ENCODE data around the gene CBL. TPM values are rescaled to one million over a fixed set of nuclear protein-coding genes. Genes with fewer than 3 reads are reported as not detected.

The CBL gene
- total RNA-seq, 1 experiment from 2014 or later = 56.4 TPM

DNA sequence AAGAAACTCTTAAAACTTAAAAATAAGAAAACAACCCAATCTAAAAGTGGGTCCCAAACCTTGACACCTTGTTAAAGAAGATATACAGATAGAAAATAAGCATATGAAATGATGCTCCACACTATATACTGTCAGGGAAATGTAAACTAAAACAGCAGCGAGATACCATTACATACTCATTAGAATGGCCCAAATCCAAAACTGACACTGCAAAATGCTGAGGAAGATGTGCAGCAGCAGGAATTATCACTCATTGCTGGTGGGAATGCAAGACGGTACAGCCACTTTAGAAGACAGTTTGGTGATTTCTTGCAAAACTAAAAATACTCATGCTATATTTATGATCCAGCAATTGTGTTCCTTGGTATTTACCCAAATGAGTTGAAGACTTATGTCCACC, 123.2 kb downstream of the CBL start:
- H3T11ph ChIP-seq (ENCODE audit: low read length) = no peak overlapping the region
- TF ChIP-seq, protein P1, sequence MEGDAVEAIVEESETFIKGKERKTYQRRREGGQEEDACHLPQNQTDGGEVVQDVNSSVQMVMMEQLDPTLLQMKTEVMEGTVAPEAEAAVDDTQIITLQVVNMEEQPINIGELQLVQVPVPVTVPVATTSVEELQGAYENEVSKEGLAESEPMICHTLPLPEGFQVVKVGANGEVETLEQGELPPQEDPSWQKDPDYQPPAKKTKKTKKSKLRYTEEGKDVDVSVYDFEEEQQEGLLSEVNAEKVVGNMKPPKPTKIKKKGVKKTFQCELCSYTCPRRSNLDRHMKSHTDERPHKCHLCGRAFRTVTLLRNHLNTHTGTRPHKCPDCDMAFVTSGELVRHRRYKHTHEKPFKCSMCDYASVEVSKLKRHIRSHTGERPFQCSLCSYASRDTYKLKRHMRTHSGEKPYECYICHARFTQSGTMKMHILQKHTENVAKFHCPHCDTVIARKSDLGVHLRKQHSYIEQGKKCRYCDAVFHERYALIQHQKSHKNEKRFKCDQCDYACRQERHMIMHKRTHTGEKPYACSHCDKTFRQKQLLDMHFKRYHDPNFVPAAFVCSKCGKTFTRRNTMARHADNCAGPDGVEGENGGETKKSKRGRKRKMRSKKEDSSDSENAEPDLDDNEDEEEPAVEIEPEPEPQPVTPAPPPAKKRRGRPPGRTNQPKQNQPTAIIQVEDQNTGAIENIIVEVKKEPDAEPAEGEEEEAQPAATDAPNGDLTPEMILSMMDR (conservative IDR thresholded peaks at IDR 0.05) = no peak
- no peak overlapping the region for H3K4ac ChIP-seq (ENCODE audit: low read depth, low read length)
- H3K23ac ChIP-seq (ENCODE audit: insufficient read length, low read depth, low read length) = no peak overlapping the region
- H3K27ac ChIP-seq (ENCODE audit: insufficient read length, low read depth, low read length) = no peak overlapping the region
- no peak overlapping the region for H2AK5ac ChIP-seq (ENCODE audit: insufficient read length, low read length)
- H3K18ac ChIP-seq (ENCODE audit: insufficient read length, low read depth, low read length) = no peak overlapping the region
- no peak overlapping the region for H4K91ac ChIP-seq (ENCODE audit: insufficient read length, low read depth, low read length)
- no peaks in the 10 kb centered on the region for H3K23me2 ChIP-seq (ENCODE audit: insufficient read length, low read depth, low read length, poor library complexity, severe bottlenecking)
- no peak overlapping the region for H3K9ac ChIP-seq (ENCODE audit: extremely low read depth, insufficient read length, low read length)
- H3K27me3 ChIP-seq (ENCODE audit: insufficient read depth, low read length) = no peaks in the 10 kb centered on the region
- no peak overlapping the region for H3K27ac Mint-ChIP-seq
- DNase-seq = no peak
- whole genome bisulfite sequencing (ENCODE audit: extremely low coverage, insufficient read length, low lambda C conversion rate) = no CpG with 5 or more reads among the region's 2 CpGs
- no peak overlapping the region for H2BK120ac ChIP-seq (ENCODE audit: low read depth, low read length, poor library complexity, severe bottlenecking)
- H3K14ac ChIP-seq (ENCODE audit: insufficient read depth, low read length) = no peak overlapping the region
- H2AFZ ChIP-seq (ENCODE audit: low read length) = no peak overlapping the region
- no peaks in the 10 kb centered on the region for H3K36me3 Mint-ChIP-seq (ENCODE audit: insufficient read depth in 1 of 3, low read depth in 3 of 3)
- H4K20me1 ChIP-seq (ENCODE audit: control insufficient read depth, insufficient read depth, insufficient read length) = no peaks in the 10 kb centered on the region
- no peak overlapping the region for H2BK15ac ChIP-seq (ENCODE audit: low read depth, low read length)
- H3K79me2 ChIP-seq (ENCODE audit: insufficient read depth, low read length) = no peaks in the 10 kb centered on the region
- no peak overlapping the region for H4K8ac ChIP-seq (replicated peaks; ENCODE audit: insufficient read length, low read depth, low read length)
- H4K5ac ChIP-seq (ENCODE audit: insufficient read length, low read depth, low read length) = no peak overlapping the region
- H3K4me3 Mint-ChIP-seq = no peak overlapping the region
- H3K4me1 ChIP-seq (ENCODE audit: insufficient read depth, low read length) = no peaks in the 10 kb centered on the region
- no peak overlapping the region for H2BK12ac ChIP-seq (ENCODE audit: insufficient read length, low read depth, low read length)
- no peaks in the 10 kb centered on the region for H3K79me1 ChIP-seq (ENCODE audit: insufficient read depth, low read depth, low read length, poor library complexity, severe bottlenecking)
- H3K4me2 ChIP-seq (ENCODE audit: insufficient read depth, insufficient read length, low read length) = no peak overlapping the region
- H3K9me3 ChIP-seq (ENCODE audit: control insufficient read depth, low read depth, low read length) = no peaks in the 10 kb centered on the region
- H3K56ac ChIP-seq (ENCODE audit: insufficient read length, low read depth, low read length) = no peak overlapping the region
- H2BK20ac ChIP-seq (ENCODE audit: low read depth, low read length, poor library complexity, severe bottlenecking) = no peak overlapping the region
- H3K9me3 Mint-ChIP-seq = no peaks in the 10 kb centered on the region
- no peaks in the 10 kb centered on the region; the same call in 1 of the 2 replicates for H3K27me3 Mint-ChIP-seq (ENCODE audit: low read depth)
- peaks cover 11 to 24% of the 10 kb centered on the region in 2 experiments for H3K4me1 Mint-ChIP-seq
- H2BK5ac ChIP-seq (ENCODE audit: insufficient read length, low read length) = no peak overlapping the region

Data from H9 (cell line).